NCI-H2227 (cell line): ENCODE data around the gene ARHGAP45.
A peak's percentile ranks its signal among the peaks of the same experiment; 100 is the strongest.

ENCODE experiments used
- DNase-seq: peaks from one replicate; lab custom pipeline; 2025; ENCODE audit not compliant: unreplicated experiment; lab: John Stamatoyannopoulos, UW

ARHGAP45 gene

DNA sequence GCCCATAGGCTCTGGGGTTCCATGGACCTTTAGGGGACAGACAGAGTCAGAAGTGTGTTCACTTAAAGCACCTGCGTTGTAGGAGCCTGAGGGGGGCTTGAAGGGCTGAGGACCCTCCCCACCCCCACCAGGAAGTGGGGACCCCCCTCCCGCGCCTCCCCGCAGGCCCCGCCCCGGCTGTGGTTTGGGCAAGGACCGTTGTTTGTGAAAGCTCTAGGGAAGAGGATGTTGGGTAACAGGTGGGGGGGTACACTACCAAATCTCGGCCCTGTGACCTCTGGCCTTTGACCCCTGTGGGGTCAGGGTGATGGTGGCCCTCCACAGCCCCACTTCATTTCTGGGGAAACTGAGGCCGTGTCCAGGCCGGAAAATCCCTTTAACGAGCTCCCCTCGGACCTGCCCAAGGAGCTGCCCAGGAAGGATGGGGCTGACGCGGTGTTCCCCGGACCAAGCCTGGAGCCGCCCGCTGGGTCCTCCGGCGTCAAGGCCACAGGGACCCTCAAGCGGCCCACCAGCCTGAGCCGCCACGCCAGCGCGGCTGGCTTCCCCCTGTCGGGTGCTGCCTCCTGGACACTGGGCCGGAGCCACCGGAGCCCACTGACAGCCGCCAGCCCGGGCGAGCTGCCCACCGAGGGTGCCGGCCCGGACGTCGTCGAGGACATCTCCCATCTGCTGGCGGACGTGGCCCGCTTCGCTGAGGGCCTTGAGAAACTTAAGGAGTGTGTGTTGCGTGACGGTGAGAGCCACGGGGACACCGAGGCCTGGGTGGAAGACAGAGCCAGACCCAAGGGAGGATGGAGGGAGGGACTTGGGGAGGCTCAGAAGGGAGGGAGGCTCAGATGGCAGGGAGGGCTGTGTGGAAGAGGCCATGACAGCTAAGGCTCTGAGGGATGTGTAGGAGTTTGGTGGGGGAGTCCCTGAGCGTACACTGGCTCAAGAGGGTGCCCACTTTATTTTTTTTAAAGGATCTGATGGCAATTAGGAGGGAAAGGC lies 1.3 kb downstream of the ARHGAP45 start:
- no peak for DNase-seq

DNA sequence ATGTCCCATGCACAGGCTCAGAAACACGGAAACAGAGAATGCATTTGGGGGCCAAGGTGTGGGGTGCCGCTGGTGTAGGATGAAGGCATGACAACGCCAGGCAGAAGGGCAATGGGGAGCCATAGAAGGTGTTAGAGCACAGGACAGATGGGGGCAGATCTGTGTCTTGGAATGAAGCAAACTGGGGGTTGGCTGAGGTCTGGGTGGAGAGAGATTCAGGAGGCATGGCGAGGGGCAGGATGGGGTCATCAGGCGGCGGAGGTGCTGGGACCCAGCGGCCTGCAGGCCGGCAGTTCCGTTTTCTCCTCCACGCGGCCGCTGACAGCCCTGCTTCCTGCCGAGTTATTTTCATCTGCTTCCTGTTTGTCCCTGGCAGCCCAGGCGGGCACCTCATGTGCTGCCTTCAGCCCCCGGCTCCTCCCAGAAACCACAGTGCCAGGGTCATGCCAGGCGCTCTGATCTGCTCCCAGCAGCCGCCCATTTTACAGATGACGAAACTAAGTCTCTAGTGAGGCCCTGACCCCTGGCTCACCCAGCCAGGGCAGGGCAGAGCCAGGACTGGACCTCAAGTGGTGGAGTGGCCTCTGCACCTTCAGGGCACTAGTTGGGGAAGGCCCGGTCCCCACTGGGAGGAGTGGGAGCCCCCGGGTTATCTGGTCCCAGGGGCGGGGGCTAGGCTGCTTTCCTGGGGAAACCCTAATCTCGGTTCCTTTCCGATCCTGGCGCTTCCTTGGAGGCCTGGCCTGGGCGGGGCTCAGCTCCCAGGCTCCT lies 2.2 kb downstream of the ARHGAP45 start:
- DNase-seq: no peak

DNA sequence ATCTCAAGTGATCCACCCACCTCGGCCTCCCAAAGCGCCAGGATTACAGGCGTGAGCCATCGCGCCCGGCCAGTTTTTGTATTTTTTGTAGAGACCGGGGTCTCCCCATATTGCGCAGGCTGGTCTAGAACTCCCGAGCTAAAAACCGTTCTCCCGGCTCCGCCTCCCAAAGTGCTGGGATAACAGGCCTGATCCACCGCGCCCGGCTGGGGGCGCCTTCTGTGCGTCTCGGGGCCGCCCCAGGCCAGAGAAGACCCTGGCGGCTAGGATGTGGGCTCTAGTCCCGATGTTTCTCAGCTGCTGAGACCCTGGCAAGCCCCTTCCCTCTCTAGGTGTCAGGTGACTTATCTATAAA lies 3.6 kb downstream of the ARHGAP45 start:
- DNase-seq: no peak

DNA sequence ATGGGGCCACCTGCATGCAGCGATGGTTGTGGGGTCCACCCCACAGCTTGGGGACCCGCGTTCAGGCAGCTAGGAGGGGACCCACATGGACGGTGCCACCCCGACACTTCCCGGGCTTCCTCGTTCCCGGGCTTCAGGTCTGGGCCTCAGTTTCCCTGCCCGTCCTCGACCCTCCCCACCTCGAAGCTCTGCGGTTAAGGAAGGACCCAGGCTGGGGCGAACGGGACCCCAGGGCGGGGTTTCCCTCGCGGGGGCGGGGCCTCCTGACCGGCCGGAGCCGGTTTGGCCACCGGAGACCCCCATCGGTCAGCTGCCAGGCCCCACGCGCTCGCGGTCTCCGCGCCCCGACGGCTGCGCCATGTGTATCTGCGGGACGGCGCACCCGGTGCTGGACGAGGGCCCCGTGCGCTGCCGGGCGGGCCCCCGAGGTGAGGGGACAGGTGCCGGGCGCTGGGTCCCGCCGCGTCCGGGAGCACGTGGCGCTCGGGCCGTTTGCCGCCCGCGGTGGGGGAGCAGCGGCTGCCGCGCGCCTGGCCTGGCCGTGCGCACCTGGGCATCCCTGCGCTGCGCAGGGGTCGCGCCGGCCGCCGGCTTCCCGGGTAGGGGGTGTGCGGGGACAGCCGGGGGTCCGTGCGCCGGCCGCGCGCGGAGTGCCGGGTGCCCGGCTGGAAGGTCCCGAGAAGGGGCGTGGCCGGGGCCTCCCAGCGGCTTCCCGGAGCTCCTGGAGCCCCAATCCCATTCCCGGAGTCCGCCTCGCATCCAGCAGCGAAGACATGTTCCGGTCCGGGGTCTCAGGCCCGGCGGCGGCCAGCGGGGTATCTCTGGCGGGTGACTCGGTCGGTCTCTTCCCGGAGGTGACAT lies 4.2 kb downstream of the ARHGAP45 start:
- DNase-seq: no peak

DNA sequence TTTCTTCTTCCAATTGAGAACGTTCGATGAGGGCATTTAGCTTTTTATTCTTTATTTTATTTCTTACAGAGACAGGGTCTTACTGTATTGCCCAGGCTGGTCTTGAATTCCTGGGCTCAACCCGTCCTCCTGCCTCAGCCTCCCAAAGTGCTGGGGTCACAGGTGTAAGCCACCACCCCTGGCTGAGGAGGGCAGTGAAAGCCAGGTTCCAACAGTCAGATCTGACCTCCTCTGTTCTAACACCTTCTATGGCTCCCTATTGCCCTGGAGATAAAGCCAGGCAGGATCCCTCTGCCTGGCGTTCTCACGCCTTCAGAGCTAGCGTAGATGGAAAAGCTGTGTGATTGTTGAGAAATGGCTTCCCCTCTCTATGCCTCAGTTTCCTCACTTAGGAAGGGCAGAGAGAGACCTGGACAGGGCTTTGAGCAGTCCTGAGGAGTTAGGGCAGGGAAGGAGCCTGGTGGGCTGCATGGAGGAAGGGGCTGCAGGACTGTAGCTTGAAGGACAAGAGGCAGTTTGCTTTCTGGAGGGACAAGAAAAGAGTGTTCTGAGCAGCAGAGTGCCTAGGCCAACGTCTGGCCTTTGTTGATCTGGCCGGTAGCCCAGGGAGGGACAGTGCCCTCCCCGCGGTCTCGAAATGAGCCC lies 5.5 kb downstream of the ARHGAP45 start:
- DNase-seq: no peak

DNA sequence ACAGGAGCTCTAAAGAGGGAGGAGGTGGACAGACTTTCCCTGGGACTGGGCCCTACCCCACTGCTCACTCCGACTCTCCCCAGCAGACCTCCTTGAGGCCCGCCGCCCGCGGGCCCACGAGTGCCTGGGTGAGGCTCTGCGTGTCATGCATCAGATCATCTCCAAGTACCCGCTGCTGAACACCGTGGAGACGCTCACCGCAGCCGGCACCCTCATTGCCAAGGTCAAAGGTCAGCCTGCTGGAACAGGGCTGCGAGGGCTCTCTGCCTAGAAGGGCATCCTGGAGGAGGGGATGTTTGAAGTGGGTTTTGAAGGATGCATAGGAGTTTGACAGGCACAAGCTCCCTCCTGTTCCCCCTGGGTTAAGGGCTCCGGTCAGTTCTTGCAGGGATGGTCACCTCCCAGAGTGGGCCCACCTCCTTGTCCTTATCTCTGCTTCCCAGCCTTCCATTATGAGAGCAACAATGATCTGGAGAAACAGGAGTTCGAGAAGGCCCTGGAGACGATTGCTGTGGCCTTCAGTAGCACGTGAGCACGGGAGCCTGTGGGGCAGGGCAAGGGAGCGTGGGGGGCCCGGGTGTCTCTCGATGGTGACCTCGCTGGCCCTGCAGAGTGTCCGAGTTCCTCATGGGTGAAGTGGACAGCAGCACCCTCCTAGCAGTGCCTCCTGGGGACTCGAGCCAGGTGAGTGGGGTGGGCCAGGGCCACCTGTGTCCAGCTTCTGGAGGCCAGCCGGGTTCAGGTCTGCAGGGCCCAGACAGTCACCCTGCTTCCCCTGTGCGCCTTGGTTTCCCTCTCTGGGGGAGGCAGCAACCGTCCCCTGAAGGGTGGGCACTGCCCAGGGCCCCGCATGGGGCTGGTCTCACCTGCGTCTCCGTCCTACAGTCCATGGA lies 6.3 kb downstream of the ARHGAP45 start:
- DNase-seq: no peak

DNA sequence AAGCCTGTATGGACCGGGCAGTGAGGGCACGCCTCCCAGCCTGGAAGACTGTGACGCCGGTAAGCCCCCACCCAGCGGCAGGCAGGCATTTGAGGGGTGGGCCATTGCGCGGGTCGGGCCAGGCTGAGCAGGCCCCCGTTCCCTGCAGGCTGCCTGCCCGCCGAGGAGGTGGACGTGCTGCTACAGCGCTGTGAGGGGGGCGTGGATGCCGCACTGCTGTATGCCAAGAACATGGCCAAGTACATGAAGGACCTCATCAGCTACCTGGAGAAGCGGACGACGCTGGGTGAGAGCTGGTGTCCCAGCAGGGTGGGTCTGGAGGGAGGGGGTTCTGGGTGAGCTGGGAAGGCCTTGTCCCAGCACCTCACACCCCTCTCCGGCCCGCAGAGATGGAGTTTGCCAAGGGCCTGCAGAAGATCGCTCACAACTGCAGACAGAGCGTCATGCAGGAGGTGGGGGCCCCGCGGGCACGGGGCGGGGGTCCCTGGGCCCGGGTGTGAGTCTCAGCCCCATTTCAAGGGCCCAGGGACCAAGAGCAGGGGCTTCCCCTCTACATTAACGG lies 7.1 kb downstream of the ARHGAP45 start:
- DNase-seq: no peak

DNA sequence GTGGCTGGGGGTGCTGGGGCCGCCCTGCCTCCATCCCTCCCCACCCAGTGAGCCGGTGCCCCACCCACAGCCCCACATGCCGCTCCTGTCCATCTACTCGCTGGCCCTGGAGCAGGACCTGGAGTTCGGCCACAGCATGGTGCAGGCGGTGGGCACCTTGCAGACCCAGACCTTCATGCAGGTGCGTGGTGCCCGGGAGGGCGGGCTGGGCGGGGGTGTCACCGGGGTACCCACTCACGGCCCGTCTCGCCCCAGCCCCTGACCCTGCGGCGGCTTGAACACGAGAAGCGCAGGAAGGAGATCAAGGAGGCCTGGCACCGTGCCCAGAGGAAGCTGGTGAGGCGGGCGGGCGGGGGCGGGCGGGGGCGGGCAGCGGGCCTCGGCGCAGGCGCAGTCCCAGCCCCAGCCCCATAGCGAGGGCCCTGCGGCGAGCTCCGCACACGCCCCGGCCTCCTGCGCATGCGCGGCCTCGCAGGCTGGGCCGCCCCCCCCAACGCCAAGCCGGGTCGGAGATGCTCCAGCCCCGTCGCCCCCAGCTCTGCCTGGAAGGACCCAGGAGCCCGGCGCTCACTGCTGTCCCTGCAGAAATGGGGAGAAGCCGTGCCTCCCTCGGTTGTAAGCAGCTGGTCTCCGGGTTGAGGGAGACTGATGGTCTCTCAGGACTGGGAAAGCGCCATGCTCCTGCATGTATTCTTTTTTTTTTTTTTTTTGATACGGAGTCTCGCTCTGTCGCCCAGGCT lies 7.7 kb downstream of the ARHGAP45 start:
- DNase-seq: peak; percentile 90

DNA sequence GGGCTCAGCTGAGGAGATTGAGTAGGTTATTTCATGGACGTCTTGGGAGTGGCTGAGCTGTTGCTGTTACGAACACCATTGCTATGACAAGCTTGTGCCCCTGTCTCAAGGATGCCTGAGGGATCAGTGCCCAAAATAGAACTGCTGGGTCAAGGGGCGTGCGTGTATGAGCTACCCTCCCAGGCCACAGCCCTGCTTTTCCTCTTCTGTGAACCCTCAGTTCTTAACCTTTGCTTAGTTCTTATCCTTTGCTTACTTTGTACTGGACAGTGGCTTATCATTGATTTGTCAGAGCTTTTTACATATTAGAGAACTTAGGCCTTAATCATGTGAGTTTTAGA lies 9.0 kb downstream of the ARHGAP45 start:
- no peak for DNase-seq

DNA sequence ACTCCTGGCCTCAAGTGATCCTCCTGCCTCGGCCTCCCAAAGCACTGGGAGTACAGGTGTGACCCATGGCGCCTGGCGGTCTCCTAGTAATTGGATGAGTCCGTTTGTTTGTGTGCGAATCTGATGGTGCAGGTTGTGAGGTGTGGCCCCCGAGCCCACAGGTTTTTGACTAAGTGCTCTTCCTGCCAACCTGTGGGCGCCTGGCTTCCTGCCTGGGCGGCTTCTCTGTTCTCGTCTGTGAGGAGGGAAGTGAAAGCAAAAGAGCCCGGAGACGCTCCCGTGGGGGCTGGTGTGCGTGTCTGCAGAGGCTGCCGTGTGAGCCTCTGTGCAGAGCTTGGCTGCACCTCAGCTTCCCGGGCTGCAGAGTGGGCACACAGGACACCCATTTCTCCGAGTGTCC lies 10.0 kb downstream of the ARHGAP45 start:
- DNase-seq: no peak

DNA sequence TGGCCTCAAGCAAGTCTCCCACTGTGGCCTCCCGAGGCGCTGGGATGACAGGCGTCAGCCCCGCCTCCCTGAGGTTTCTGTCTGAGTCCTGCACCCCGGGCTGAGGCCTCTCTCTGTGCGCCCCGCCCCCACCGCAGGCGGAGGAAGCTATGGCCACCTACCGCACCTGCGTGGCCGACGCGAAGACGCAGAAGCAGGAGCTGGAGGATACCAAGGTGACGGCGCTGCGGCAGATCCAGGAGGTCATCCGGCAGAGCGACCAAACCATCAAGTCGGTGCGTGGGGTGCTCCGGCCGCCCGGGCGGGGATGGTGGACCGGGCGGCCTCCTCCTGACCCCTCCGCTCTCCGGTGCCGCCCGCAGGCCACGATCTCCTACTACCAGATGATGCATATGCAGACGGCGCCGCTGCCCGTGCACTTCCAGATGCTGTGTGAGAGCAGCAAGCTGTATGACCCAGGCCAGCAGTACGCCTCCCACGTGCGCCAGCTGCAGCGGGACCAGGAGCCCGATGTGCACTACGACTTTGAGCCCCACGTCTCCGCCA lies 12.7 kb downstream of the ARHGAP45 start:
- DNase-seq: no peak

DNA sequence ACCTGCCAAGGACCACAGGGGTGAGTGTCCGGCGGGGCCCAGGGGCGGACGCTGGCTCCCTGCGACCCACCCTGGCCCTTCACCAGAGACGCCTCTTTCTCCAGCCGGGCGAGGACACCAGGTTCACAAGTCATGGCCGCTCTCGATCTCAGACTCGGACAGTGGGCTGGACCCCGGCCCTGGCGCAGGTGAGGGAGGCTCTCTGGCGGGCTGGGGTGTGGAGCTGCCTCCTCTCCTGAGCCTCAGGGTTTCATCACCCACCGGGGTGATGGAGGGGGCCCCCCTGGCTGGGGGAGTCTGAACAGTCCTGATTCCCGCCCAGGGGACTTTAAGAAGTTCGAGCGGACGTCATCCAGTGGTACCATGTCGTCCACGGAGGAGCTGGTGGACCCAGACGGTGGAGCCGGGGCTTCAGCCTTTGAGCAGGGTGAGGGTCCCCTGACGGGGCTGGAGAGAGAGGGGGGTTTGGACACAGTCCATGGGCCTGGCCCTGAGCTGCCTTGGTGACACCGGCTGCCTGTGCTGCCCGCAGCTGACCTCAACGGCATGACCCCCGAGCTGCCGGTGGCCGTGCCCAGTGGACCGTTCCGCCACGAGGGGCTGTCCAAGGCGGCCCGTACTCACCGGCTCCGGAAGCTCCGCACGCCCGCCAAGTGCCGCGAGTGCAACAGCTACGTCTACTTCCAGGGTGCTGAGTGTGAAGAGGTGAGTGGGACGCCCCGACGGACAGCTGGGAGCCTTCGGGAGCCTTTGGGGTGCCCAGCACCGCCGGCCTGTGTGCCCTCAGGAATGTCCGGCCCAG lies 13.6 kb downstream of the ARHGAP45 start:
- no peak for DNase-seq

DNA sequence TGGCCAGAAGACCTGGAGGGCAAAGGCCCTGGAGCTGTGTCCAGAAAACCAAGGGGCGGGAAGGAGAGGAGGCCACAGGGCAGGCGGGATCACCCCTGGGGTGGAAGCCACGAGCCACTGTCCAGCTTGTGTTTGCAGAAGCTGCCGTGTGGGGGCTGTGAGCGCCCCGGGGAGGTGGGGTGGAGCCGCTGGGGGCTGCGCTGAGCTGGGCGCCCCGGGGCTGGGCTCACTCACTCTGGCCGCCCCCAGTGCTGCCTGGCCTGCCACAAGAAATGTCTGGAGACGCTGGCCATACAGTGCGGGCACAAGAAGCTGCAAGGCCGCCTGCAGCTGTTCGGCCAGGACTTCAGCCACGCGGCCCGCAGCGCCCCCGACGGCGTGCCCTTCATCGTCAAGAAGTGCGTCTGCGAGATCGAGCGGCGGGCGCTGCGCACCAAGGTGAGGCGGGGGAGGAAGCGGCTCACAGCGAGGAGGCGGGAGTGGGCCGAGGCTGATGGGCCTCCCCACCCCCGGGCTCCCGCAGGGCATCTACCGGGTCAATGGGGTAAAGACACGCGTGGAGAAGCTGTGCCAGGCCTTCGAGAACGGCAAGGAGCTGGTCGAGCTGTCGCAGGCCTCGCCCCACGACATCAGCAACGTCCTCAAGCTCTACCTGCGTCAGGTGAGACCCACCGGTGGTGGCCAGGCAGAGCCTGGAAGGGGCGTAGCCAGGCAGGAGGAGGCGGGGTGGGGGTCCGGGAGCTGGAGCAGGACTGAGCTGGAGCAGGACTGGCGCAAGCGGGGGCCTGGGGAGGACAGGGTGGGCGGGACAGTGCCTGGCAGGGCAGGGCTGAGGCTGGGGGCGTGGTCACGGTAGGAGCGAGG lies 14.6 kb downstream of the ARHGAP45 start:
- DNase-seq: no peak

DNA sequence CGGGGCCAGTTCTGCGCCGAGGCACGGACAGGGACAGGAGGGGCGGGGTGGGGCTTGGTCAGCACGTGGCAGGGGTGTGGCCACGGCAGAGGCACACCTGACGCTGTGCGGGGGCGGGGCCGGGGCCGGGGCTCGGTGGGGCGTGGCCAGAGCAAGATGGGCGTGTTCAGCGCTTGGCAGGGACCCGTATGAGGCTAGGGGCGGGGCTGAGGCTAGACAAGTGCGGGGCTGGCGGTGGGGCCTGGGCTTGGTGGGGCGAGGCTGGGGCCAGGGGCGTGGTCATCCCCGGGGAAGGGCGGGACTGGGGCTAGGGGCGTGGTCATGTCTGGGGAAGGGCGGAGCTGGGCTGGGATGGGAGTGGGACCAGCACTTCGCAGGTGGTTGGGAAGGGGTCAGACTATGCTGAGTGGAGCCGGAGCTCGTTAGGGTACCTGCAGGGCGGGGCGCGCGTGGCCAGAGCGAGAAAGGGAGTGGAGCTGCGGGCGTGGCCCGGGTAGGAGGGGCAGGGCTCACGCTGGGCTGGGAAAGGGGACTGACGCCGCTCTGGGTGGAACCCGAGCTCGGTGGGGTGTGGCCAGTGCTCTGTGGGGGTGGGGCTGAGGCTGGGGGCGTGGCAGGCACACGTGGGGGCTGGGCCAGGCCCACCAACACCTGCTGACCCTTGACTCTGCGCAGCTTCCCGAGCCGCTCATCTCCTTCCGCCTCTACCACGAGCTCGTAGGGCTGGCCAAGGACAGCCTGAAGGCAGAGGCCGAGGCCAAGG lies 15.4 kb downstream of the ARHGAP45 start:
- peak; percentile 81 for DNase-seq

DNA sequence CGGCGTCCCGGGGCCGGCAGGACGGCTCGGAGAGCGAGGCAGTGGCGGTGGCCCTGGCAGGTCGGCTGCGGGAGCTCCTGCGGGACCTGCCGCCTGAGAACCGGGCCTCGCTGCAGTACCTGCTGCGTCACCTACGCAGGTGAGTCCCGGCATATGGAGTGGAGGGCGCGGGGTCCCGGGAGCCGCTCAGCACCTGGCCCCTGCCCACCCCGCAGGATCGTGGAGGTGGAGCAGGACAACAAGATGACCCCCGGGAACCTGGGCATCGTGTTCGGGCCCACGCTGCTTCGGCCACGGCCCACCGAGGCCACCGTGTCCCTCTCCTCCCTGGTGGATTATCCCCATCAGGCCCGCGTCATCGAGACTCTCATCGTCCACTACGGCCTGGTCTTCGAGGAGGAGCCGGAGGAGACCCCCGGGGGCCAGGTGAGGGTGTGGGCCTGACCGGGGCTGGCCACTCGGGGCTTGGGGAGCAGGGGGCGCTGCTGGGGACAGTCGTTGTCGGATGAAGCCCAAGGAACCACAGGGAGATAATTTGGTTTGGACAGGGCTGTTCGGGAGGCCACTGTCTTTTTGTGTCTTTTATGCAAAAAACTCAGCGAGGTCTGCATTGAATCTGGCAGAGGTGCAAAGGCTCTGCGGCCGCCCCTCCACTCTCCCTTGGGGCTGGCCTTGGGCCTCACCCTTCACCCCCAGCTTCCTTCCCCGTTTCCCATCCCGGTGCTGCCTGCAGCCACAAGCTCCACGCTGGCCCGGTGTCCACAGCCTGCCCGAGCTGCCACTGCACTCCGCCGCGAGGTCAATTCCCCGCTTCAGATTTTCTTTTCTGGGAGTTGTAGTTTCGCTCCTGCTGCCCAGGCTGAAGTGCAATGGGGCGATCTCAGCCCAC lies 16.2 kb downstream of the ARHGAP45 start:
- no peak for DNase-seq
